Activated B cell treated with CpG ODN at 0.5 μM for 24 hours (primary cell): Measurements from ENCODE around the gene ARID3A. TPM values are rescaled to one million over a fixed set of nuclear protein-coding genes. Genes with fewer than 3 reads are reported as not detected.
A peak's percentile ranks its signal among the peaks of the same experiment; 100 is the strongest.
"Not testable (repeated sequence)": the region's sequence is repeated elsewhere in the genome, so short reads cannot be mapped to it uniquely, and the experiment has no call there.

Experiments
- ATAC-seq: fragments of 200-7000 bp; cut with Tn5 transposase; one replicate; pipeline ENCODE4 v1.10.0; 2021; ENCODE audit warnings: low read depth, mild to moderate bottlenecking, moderate library complexity
- CTCF ChIA-PET: fragments of 350-600 bp; sonication (Branson Sonifier 250); formaldehyde crosslinking; loops from one replicate; lab custom pipeline; 2021; ENCODE audit warnings: antibody characterized with exemption; lab: Charles Lee
- POLR2A ChIA-PET: fragments of 350-600 bp; sonication (Branson Sonifier 250); formaldehyde crosslinking; loops from one replicate; lab custom pipeline; 2021; ENCODE audit warnings: antibody characterized with exemption; lab: Charles Lee
- DNase-seq: peaks from one replicate; pipeline ENCODE4 v3.0.0; 2022
- H3K27ac Mint-ChIP-seq: one replicate; pipeline ENCODE4 v1.8.0; 2020; ENCODE audit warnings: mixed read lengths
- H3K27me3 Mint-ChIP-seq: one replicate; pipeline ENCODE4 v1.8.0; 2021; ENCODE audit warnings: mixed read lengths
- H3K36me3 Mint-ChIP-seq: one replicate; pipeline ENCODE4 v1.8.0; 2021; ENCODE audit warnings: low read depth, mixed read lengths
- H3K4me1 Mint-ChIP-seq: one replicate; pipeline ENCODE4 v1.8.0; 2021; ENCODE audit warnings: mixed read lengths
- H3K4me3 Mint-ChIP-seq: one replicate; pipeline ENCODE4 v1.8.0; 2020; ENCODE audit warnings: mild to moderate bottlenecking, mixed read lengths
- H3K9me3 Mint-ChIP-seq: one replicate; pipeline ENCODE4 v1.8.0; 2020; ENCODE audit warnings: mixed read lengths
- CTCF ChIP-seq: fragments of 200-600 bp; IDR thresholded peaks from one replicate; pipeline ENCODE4 v1.8.0; 2022; ENCODE audit warnings: antibody characterized with exemption, mild to moderate bottlenecking
- intact Hi-C: fragments of 100-400 bp; cut with micrococcal nuclease; formaldehyde crosslinking; loops from one replicate; pipeline ENCODE4 v1.15.1; 2024
- total RNA-seq: library from RNA; stranded (reverse); gene quantifications from 2 replicates; pipeline ENCODE4 v1.2.3, GENCODE V29; 2022

The ARID3A gene, protein sequence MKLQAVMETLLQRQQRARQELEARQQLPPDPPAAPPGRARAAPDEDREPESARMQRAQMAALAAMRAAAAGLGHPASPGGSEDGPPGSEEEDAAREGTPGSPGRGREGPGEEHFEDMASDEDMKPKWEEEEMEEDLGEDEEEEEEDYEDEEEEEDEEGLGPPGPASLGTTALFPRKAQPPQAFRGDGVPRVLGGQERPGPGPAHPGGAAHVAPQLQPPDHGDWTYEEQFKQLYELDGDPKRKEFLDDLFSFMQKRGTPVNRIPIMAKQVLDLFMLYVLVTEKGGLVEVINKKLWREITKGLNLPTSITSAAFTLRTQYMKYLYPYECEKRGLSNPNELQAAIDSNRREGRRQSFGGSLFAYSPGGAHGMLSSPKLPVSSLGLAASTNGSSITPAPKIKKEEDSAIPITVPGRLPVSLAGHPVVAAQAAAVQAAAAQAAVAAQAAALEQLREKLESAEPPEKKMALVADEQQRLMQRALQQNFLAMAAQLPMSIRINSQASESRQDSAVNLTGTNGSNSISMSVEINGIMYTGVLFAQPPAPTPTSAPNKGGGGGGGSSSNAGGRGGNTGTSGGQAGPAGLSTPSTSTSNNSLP
- total RNA-seq: 67.7 and 74.9 TPM in 2 replicates

DNA sequence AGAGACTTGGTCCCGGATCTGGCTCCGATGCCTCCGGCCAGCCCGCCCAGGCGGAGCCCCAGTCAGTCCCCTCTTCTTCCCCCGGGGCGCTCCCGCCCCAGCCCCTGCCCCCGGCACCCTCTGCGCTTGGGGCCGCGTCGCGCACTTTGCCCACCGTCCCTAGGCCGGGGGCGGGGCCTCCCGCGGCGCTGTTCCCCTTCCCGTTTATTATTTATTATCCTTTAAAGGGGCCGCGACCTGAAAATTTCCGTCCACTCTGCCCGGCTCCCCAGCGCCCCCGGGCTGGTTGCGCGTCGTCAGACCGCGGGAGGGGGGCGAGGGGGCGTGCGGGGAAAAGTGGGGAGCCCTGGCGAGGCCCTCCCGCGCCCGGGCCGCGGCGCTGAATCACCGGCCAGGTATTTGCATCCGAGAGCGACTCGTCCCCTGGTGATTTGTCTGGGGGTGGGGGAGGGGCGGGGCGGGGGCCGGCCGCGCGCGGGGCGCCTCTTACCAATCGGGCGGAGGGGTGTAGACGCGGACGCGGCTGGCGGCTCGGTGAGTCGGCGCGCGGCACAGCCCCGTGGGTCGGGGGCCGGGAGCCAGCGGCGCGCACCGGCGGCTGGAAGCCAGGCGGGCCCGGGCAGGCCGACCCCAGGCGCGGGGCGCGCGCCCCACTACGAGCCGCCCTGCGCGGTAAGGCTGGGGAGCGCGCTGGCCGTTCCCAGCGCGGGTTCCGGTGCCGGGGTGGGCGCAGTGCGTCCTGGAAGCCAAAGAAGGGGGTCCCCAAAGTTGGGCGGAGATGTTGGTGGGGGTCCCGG, at the start of gene ARID3A:
ARID3A (plus strand) TSS at position 510 of the 797 bp plus-strand sequence. CDS start 3,494 bp downstream, outside the sequence.
- intact Hi-C loops: loop anchor here (1.0 to 10.0 kb wide), 6 partner anchors 16 to 179 kb away; partner anchors contain the start of genes GPX4, RNU6-2, TMEM259 and WDR18
- no peak for TF ChIP-seq CTCF
- H3K27me3 Mint-ChIP-seq: no peaks in the 10 kb centered on the region
- peaks cover 22% of the 10 kb centered on the region for H3K4me1 Mint-ChIP-seq
- H3K9me3 Mint-ChIP-seq: no peaks in the 10 kb centered on the region
- peak; percentile 66 for ATAC-seq
- peak; percentile 84 for DNase-seq
- H3K27ac Mint-ChIP-seq: peak within 1 kb of the TSS; percentile 82
- POLR2A ChIA-PET: interaction anchor here (0.8 to 4.3 kb wide), 5 partner anchors 19 to 343 kb away, joined by 3 to 67 read pairs (median 3); partner anchors contain the start of gene WDR18
- H3K36me3 Mint-ChIP-seq: peaks cover 6% of the 10 kb centered on the region
- CTCF ChIA-PET: interaction anchor here (3.5 to 4.2 kb wide), 2 partner anchors 56 to 58 kb away, joined by 32 to 37 read pairs; partner anchors contain the start of gene WDR18
- peak within 1 kb of the TSS; percentile 86 for H3K4me3 Mint-ChIP-seq

DNA sequence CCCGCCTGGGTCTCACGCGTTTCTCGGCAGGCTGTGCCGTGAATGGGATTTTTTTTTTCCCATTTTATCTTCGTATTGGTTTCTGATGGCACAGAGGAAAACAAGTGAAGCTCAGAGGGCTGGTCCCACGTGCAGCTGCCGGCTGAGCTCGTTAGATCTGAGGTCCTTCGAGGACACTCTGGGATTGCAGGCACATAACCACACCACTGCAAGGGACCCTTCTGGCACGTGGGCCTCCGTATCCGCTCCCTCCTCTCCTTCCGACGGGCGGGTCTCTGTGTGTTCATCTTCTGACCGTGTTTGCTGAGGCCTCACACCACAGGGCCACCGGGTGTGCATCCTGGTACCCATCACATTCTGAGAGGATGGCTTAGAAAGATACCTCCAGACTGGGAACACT, 49.7 kb upstream of the ARID3A start:
- DNase-seq (no peak), ATAC-seq (no peak)
- Mint-ChIP-seq H3K4me1 (peaks cover 8% of the 10 kb centered on the region), H3K9me3 (no peaks in the 10 kb centered on the region), H3K27me3 (no peaks in the 10 kb centered on the region), H3K36me3 (peaks cover 32% of the 10 kb centered on the region), H3K4me3 (no peak overlapping the region), H3K27ac (no peak overlapping the region)
- intact Hi-C loops: no loop called here
- no peak for TF ChIP-seq CTCF
- ChIA-PET CTCF (no interaction called here), POLR2A (interaction anchor here (0.6 to 1.3 kb wide), 3 partner anchors 10 to 30 kb away, joined by 3 to 5 read pairs (median 3); partner anchors contain the start of genes MED16 and RNU6-9)

- H3K27me3 Mint-ChIP-seq: no peaks in the 10 kb centered on the region
- no peak overlapping the region for H3K4me3 Mint-ChIP-seq
- H3K27ac Mint-ChIP-seq: no peak overlapping the region
- CTCF ChIA-PET: no interaction called here
- no peak for TF ChIP-seq CTCF
- POLR2A ChIA-PET: interaction anchor here (0.5 kb wide), 1 partner anchor 120 kb away, joined by 3 read pairs; no protein-coding TSS in a partner anchor
- ATAC-seq: no peak
- no peak for DNase-seq
- intact Hi-C loops: no loop called here
- peaks cover 8% of the 10 kb centered on the region for H3K4me1 Mint-ChIP-seq
- H3K36me3 Mint-ChIP-seq: peaks cover 36% of the 10 kb centered on the region
- H3K9me3 Mint-ChIP-seq: no peaks in the 10 kb centered on the region
Observed at GRCh38 chr19:876780-877314, 49.0 kb upstream of the ARID3A start.

GRCh38 chr19:877992-878660, 47.7 kb upstream of the ARID3A start:
- POLR2A ChIA-PET: interaction anchor here (0.5 to 1.5 kb wide), 3 partner anchors 14 to 17 kb away, joined by 5 to 8 read pairs (median 6); partner anchors contain the start of genes MED16 and RNU6-9
- H3K36me3 Mint-ChIP-seq: peaks cover 37% of the 10 kb centered on the region
- CTCF ChIA-PET, H3K27ac Mint-ChIP-seq, H3K27me3 Mint-ChIP-seq, ATAC-seq, H3K4me1 Mint-ChIP-seq, DNase-seq, intact Hi-C loops, H3K9me3 Mint-ChIP-seq, H3K4me3 Mint-ChIP-seq: not testable (repeated sequence)

- H3K27ac Mint-ChIP-seq: not testable (repeated sequence)
Observed at GRCh38 chr19:878751-879561, 46.9 kb upstream of the ARID3A start.

More at GRCh38 chr19:878751-879561, 46.9 kb upstream of the ARID3A start:
- ATAC-seq, DNase-seq, H3K4me3 Mint-ChIP-seq, H3K27me3 Mint-ChIP-seq, H3K9me3 Mint-ChIP-seq, H3K4me1 Mint-ChIP-seq, intact Hi-C loops, CTCF ChIA-PET: not testable (repeated sequence)
- POLR2A ChIA-PET: interaction anchor here (1.3 to 1.5 kb wide), 2 partner anchors 14 to 30 kb away, joined by 3 to 8 read pairs; partner anchors contain the start of genes MED16 and RNU6-9
- peaks cover 40% of the 10 kb centered on the region for H3K36me3 Mint-ChIP-seq
